ENCODE results near the gene PLXDC2.

DNA sequence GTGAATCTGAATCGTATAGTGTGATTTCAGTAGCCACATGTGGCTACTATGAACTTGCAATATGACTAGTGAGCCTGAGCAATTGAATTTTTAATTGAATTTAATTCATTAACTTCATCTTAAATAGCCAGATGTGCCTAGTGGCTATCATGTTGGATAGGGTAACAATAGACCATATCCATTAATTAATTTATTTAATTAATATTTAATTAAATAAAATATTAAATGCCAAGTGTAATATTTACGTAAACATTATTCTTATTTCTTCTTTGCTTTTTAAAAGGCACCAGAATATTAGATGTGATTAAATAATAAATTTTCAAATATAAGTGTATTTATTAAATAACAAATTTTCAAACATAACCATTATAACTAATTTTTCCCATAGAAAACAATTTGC lies 354.4 kb downstream of the PLXDC2 start:
- TF ChIP-seq, protein P1, sequence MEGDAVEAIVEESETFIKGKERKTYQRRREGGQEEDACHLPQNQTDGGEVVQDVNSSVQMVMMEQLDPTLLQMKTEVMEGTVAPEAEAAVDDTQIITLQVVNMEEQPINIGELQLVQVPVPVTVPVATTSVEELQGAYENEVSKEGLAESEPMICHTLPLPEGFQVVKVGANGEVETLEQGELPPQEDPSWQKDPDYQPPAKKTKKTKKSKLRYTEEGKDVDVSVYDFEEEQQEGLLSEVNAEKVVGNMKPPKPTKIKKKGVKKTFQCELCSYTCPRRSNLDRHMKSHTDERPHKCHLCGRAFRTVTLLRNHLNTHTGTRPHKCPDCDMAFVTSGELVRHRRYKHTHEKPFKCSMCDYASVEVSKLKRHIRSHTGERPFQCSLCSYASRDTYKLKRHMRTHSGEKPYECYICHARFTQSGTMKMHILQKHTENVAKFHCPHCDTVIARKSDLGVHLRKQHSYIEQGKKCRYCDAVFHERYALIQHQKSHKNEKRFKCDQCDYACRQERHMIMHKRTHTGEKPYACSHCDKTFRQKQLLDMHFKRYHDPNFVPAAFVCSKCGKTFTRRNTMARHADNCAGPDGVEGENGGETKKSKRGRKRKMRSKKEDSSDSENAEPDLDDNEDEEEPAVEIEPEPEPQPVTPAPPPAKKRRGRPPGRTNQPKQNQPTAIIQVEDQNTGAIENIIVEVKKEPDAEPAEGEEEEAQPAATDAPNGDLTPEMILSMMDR (IDR thresholded peaks at IDR 0.05): no peak
- TF ChIP-seq POLR2A (IDR thresholded peaks at IDR 0.05): no peak

Measured in heart left ventricle (tissue), 13 donors.